Measurements from ENCODE around the gene WDR44. TPM values are rescaled to one million over a fixed set of nuclear protein-coding genes. Genes with fewer than 3 reads are reported as not detected.
A peak's percentile ranks its signal among the peaks of the same experiment; 100 is the strongest.
"Not testable (repeated sequence)": the region's sequence is repeated elsewhere in the genome, so short reads cannot be mapped to it uniquely, and the experiment has no call there.

The WDR44 gene
- 10 to 100 TPM; 12.2 to 14.0 (median 13.3) TPM for polyA plus RNA-seq (ENCODE audit: insufficient read length in 4 of 4)

DNA sequence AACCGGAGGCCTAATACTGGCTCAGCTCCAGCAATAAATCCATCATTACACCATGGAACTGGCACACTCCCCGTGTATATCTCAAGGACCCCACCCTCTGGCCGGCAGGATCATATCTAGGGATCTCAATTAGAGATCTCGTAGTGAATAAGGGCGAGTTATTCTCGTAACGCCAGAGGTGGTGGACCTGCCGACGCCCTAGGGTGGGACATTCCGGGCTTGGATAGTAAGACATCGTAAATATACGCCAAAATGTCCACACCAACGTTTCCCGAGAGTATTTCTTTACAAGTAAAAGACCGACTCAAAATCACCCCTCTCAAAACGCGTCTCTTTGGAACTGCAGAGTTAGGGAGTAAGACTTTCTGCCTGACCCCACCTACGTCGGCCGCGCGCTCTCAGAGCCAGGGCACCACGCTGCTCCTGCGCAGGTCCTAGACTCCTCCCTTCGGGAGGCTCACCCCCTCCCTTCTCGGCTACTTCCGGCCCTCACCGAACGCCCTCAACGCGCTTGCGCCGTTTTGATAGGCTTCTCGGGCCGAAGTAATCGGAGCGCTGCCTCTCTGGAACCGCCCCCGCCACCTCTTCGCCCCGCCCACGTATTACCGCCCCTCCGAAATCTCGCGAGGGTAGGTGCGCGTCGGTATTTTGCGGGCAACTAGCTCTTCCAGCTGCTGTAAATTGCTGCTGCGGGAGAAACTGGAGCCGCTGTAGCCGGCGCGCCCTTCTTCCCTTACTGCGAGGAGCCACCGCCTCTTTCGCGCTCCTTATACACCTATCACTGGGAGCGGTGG lies at the start of gene WDR44:
Gene WDR44 (plus strand): TSS at position 643 of the 794 bp plus-strand sequence. CDS start 398 bp downstream, outside the sequence.
- peak; percentile 78 to 88 (median 86) for DNase-seq (ENCODE audit: low read depth in 4 of 4, low spot score in 3 of 4)

DNA sequence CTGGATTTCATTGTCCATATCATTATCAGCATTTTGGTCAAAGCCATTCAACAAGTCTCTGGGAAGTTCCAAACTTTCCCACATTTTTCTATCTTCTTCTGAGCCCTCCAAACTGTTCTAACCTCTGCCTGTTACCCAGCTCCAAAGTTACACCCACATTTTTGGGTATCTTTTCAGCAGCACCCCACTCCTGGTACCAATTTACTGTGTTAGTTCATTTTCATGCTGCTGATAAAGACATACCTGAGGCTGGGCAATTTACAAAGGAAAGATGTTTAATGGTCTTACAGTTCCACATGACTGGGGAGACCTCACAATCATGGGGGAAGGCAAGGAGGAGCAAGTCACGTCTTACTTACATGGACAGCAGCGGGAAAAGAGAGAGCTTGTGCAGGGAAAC lies 40.1 kb upstream of the WDR44 start:
- not testable (repeated sequence) for DNase-seq (ENCODE audit: low read depth in 4 of 4, low spot score in 3 of 4)

- no peak for DNase-seq (ENCODE audit: low read depth in 4 of 4, low spot score in 3 of 4)
Observed at GRCh38 chrX:118315529-118315928, 30.4 kb upstream of the WDR44 start.

- no peak for DNase-seq (ENCODE audit: low read depth in 4 of 4, low spot score in 3 of 4)
Observed at GRCh38 chrX:118324588-118324987, 21.3 kb upstream of the WDR44 start.

GRCh38 chrX:118325453-118325852 lies 20.5 kb upstream of the WDR44 start:
- no peak for DNase-seq (ENCODE audit: low read depth in 4 of 4, low spot score in 3 of 4)

GRCh38 chrX:118329175-118329574 lies 16.7 kb upstream of the WDR44 start:
- DNase-seq (ENCODE audit: low read depth in 4 of 4, low spot score in 3 of 4): no peak

DNA sequence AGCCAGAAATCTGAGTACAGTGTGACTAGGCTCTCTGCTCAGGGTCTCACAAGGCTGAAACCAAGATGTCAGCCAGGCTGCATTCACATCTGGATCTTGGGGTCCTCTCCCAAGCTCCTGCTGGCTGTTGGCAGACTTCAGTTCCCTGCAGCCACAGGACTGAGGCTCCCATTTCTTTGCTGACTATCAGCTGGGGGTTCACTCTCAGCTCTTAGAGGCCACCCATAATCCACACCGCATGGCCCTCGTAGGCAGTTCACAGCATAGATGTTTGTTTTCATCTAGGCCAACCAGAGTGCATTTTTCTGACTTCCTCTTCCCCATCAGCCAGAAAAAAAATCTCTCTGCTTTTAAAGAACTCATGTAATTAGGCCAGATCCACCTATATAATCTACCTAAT lies 8.2 kb upstream of the WDR44 start:
- no peak for DNase-seq (ENCODE audit: low read depth in 4 of 4, low spot score in 3 of 4)

- DNase-seq (ENCODE audit: low read depth in 4 of 4, low spot score in 3 of 4): no peak
Observed at GRCh38 chrX:118338930-118339329, 7.0 kb upstream of the WDR44 start.

- DNase-seq (ENCODE audit: low read depth in 4 of 4, low spot score in 3 of 4): no peak
Observed at GRCh38 chrX:118345045-118345463, 852 bp upstream of the WDR44 start.

GRCh38 chrX:118346258-118347094 lies 570 bp downstream of the WDR44 start:
- DNase-seq (ENCODE audit: low read depth in 4 of 4, low spot score in 3 of 4): peak in 1 of 4 donors; percentile 5

GRCh38 chrX:118347131-118347530 lies 1.2 kb downstream of the WDR44 start:
- no peak for DNase-seq (ENCODE audit: low read depth in 4 of 4, low spot score in 3 of 4)

GRCh38 chrX:118347736-118348135 lies 1.8 kb downstream of the WDR44 start:
- DNase-seq (ENCODE audit: low read depth in 4 of 4, low spot score in 3 of 4): no peak

- DNase-seq (ENCODE audit: low read depth in 4 of 4, low spot score in 3 of 4): no peak
Observed at GRCh38 chrX:118348186-118348810, 2.4 kb downstream of the WDR44 start.

- no peak for DNase-seq (ENCODE audit: low read depth in 4 of 4, low spot score in 3 of 4)
Observed at GRCh38 chrX:118349188-118349587, 3.3 kb downstream of the WDR44 start.

DNA sequence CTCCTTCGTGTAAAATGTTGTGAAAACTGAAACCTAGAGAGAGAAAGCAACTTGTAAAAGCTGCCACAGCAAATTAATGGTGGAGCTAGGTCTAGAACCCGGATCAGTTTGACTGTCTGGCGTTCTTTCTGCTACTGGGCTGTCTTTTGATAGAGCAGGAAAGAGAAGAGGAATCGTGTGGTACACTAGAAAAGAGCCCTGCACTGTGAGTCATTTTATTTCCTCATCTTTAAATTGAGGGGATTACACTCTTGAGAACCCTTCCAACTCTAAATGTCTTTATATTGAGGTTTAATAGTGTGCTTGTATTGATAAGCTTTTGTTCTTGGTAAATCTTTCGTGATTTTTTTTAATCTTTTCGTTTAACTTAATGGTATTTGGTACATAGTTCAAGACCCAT lies 4.3 kb downstream of the WDR44 start:
- DNase-seq (ENCODE audit: low read depth in 4 of 4, low spot score in 3 of 4): no peak

GRCh38 chrX:118350706-118351105 lies 4.8 kb downstream of the WDR44 start:
- DNase-seq (ENCODE audit: low read depth in 4 of 4, low spot score in 3 of 4): no peak

- no peak for DNase-seq (ENCODE audit: low read depth in 4 of 4, low spot score in 3 of 4)
Observed at GRCh38 chrX:118352566-118352965, 6.7 kb downstream of the WDR44 start.

DNA sequence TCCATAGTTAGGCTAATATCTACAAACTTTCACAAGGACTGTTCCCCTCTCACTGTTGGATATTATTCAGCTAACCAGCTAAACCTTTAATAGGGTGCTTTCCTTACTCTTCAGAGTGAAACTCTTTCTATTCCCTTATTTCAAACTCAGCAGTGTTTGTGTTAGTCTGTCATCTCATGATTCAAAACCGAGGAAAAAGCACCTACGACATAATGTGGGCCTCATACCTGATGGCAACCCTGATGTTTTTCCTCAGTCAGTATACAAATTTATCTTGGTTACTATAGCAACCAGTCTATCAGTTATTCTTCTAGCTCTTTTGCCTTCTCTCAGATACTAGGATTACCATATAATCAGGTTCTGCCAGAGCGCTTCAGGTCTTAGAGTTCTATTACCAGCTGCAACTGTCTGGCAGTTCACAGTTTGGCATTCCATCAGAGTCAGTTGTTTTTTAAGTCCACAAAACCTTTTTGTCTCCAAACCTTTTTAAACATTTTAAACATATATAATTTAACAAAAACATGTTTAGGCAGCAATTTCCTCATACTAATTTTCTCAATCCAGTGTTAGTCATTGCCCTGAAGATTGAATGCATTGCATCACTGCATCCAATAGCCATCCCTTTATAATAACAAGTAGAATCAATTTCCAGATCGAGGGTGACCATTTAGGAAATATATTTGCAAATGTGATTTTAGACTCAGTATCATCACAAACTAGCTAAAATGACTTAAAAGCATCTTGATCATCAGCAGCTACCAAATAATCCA lies 7.4 kb downstream of the WDR44 start:
- DNase-seq (ENCODE audit: low read depth in 4 of 4, low spot score in 3 of 4): no peak

DNA sequence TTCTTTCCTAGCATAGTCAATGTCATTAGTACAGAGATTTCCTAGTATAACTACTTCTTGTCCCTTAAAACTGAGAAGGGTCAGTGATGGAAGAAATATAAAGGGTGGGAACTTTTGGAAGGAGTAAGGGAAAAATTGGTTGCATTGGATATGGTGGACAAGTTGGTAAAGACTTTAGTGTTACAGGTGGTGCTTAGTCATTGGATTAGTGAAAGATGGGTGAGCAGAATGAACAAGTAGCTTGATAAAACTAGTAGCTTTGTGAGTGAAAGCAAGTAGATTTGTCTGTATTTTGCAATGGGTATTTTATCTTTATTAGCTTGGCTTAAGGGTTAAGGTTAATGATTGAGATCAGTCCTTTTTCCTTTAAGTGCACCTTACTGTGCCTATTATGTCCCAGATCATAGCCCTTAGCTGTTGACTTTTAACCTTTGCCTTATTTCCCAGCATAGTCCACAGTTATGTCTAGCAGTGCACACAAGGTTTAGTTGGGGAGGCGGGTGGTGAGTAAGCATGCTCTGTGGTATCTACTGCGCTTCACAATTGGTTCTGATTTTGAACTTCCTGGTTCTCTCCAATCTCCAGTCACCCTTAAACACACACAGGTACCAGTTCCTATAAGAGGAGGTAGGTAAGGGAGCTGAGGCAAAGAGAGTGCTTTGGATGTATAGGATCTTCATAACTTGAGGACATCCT lies 9.5 kb downstream of the WDR44 start:
- DNase-seq (ENCODE audit: low read depth in 4 of 4, low spot score in 3 of 4): no peak
